Muscle layer of duodenum (tissue), 2 donors: ENCODE measurements around the gene MZF1.
"Not testable (repeated sequence)": the region's sequence is repeated elsewhere in the genome, so short reads cannot be mapped to it uniquely, and the experiment has no call there.

Source experiments
- H3K27ac ChIP-seq: one replicate; pipeline ENCODE4 v1.7.0; 2013; ENCODE audit warnings: mild to moderate bottlenecking, low read length
- H3K27me3 ChIP-seq: one replicate; pipeline ENCODE4 v1.7.0; 2013; ENCODE audit warnings: low read depth, mild to moderate bottlenecking, control low read depth, low read length
- H3K36me3 ChIP-seq, 2 donors: one replicate each; pipeline ENCODE4 v1.7.0; 2013; ENCODE audit warnings: low read length in 2 of 2, control low read depth in 1 of 2, mild to moderate bottlenecking in 1 of 2; ENCODE audit not compliant: insufficient read depth in 2 of 2, control insufficient read depth in 1 of 2
- H3K4me1 ChIP-seq, 2 donors: one replicate each; pipeline ENCODE4 v1.7.0; 2013; ENCODE audit warnings: low read length in 2 of 2, mild to moderate bottlenecking in 2 of 2, control low read depth in 1 of 2, moderate library complexity in 1 of 2; ENCODE audit not compliant: insufficient read depth in 2 of 2, control insufficient read depth in 1 of 2
- H3K4me3 ChIP-seq, 2 donors: one replicate each; pipeline ENCODE4 v1.7.0; 2013; ENCODE audit warnings: low read length in 2 of 2, low read depth in 1 of 2, mild to moderate bottlenecking in 1 of 2
- H3K9me3 ChIP-seq, 2 donors: one replicate each; pipeline ENCODE4 v1.7.0; 2013; ENCODE audit warnings: low read length in 2 of 2, control low read depth in 1 of 2, mild to moderate bottlenecking in 1 of 2; ENCODE audit not compliant: control insufficient read depth in 1 of 2
- donor health status: healthy.

Gene MZF1

GRCh38 chr19:58578012-58578925 is 5.1 kb upstream of the MZF1 start:
- Histone ChIP-seq H3K27ac (no peak overlapping the region), H3K27me3 (no peaks in the 10 kb centered on the region), H3K9me3 (no peaks in the 10 kb centered on the region), H3K4me3 (no peak overlapping the region), H3K36me3 (peaks cover 14 to 16% of the 10 kb centered on the region in 2 donors), H3K4me1 (peaks cover 6 to 22% of the 10 kb centered on the region in 2 donors)

GRCh38 chr19:58577581-58577980 is 4.4 kb upstream of the MZF1 start:
- H3K4me1 ChIP-seq: peaks cover 6 to 23% of the 10 kb centered on the region in 2 donors
- not testable (repeated sequence) for H3K27ac ChIP-seq

GRCh38 chr19:58575183-58576041 is 2.3 kb upstream of the MZF1 start:
- H3K27ac ChIP-seq: peak overlapping the region; percentile 97
- H3K4me3 ChIP-seq: peak overlapping the region; percentile 64 to 89
- peaks cover 9 to 27% of the 10 kb centered on the region in 2 donors for H3K4me1 ChIP-seq
- no peaks in the 10 kb centered on the region for H3K27me3 ChIP-seq
- H3K9me3 ChIP-seq: no peaks in the 10 kb centered on the region
- peaks cover 2 to 11% of the 10 kb centered on the region in 2 donors for H3K36me3 ChIP-seq

More at GRCh38 chr19:58577581-58577980, 4.4 kb upstream of the MZF1 start:
- H3K27me3 ChIP-seq, H3K4me3 ChIP-seq, H3K9me3 ChIP-seq: not testable (repeated sequence)
- peaks cover 7 to 15% of the 10 kb centered on the region in 2 donors for H3K36me3 ChIP-seq

- no peaks in the 10 kb centered on the region for H3K9me3 ChIP-seq
- peak overlapping the region; percentile 96 for H3K27ac ChIP-seq
- peaks cover 9 to 27% of the 10 kb centered on the region in 2 donors for H3K4me1 ChIP-seq
- H3K36me3 ChIP-seq: peaks cover 13 to 18% of the 10 kb centered on the region in 2 donors
- H3K27me3 ChIP-seq: no peaks in the 10 kb centered on the region
- peak overlapping the region; percentile 63 to 87 for H3K4me3 ChIP-seq
Measured at GRCh38 chr19:58573658-58574164, 576 bp upstream of the MZF1 start.

- peak overlapping the region; percentile 96 for H3K27ac ChIP-seq
- H3K9me3 ChIP-seq: no peaks in the 10 kb centered on the region
- no peaks in the 10 kb centered on the region for H3K27me3 ChIP-seq
- peaks cover 9 to 20% of the 10 kb centered on the region in 2 donors for H3K4me1 ChIP-seq
- peak overlapping the region; percentile 63 to 87 for H3K4me3 ChIP-seq
- peaks cover 15 to 20% of the 10 kb centered on the region in 2 donors for H3K36me3 ChIP-seq
Measured at GRCh38 chr19:58572026-58572817, 913 bp downstream of the MZF1 start.

GRCh38 chr19:58571575-58571947 is 1.6 kb downstream of the MZF1 start:
- H3K27ac ChIP-seq: no peak overlapping the region
- no peaks in the 10 kb centered on the region for H3K27me3 ChIP-seq
- H3K4me1 ChIP-seq: peaks cover 9 to 20% of the 10 kb centered on the region in 2 donors
- H3K9me3 ChIP-seq: no peaks in the 10 kb centered on the region
- no peak overlapping the region for H3K4me3 ChIP-seq
- peaks cover 15 to 25% of the 10 kb centered on the region in 2 donors for H3K36me3 ChIP-seq

- H3K4me1 ChIP-seq: peaks cover 9 to 20% of the 10 kb centered on the region in 2 donors
- H3K9me3 ChIP-seq: no peaks in the 10 kb centered on the region
- H3K4me3 ChIP-seq: no peak overlapping the region
- H3K27me3 ChIP-seq: no peaks in the 10 kb centered on the region
- H3K36me3 ChIP-seq: peaks cover 15 to 26% of the 10 kb centered on the region in 2 donors
- no peak overlapping the region for H3K27ac ChIP-seq
Measured at GRCh38 chr19:58570770-58571574, 2.2 kb downstream of the MZF1 start.

GRCh38 chr19:58569943-58570670 is 3.0 kb downstream of the MZF1 start:
- Histone ChIP-seq H3K4me3 (no peak overlapping the region), H3K27me3 (no peaks in the 10 kb centered on the region), H3K4me1 (peaks cover 9 to 20% of the 10 kb centered on the region in 2 donors), H3K9me3 (no peaks in the 10 kb centered on the region), H3K27ac (no peak overlapping the region), H3K36me3 (peaks cover 15 to 26% of the 10 kb centered on the region in 2 donors)

GRCh38 chr19:58569191-58569942 is 3.8 kb downstream of the MZF1 start:
- Histone ChIP-seq H3K27me3 (no peaks in the 10 kb centered on the region), H3K4me1 (peaks cover 9 to 16% of the 10 kb centered on the region in 2 donors), H3K4me3 (no peak overlapping the region), H3K9me3 (no peaks in the 10 kb centered on the region), H3K27ac (no peak overlapping the region), H3K36me3 (peaks cover 15 to 26% of the 10 kb centered on the region in 2 donors)
